ENCODE data around the gene TGM2.

Gene TGM2

GRCh38 chr20:38165089-38165965, at the start of gene TGM2:
Gene TGM2 (minus strand): TSS chr20:38165270. CDS start chr20:38165198, 72 bp downstream.
- DNase-seq: peak; percentile 86

- no peak for DNase-seq
These were observed 49.5 kb upstream of the TGM2 start for GRCh38 chr20:38214256-38215193.

GRCh38 chr20:38213607-38213940, 48.5 kb upstream of the TGM2 start:
- no peak for DNase-seq

- no peak for DNase-seq
These were observed 47.9 kb upstream of the TGM2 start for GRCh38 chr20:38212806-38213606.

GRCh38 chr20:38211200-38212097, 46.4 kb upstream of the TGM2 start:
- DNase-seq: no peak

- DNase-seq: no peak
These were observed 45.7 kb upstream of the TGM2 start for GRCh38 chr20:38210741-38211140.

- DNase-seq: no peak
These were observed 44.8 kb upstream of the TGM2 start for GRCh38 chr20:38209736-38210405.

GRCh38 chr20:38209054-38209675, 44.1 kb upstream of the TGM2 start:
- no peak for DNase-seq

GRCh38 chr20:38208523-38208922, 43.5 kb upstream of the TGM2 start:
- DNase-seq: no peak

- DNase-seq: no peak
These were observed 43.0 kb upstream of the TGM2 start for GRCh38 chr20:38208088-38208487.

- DNase-seq: no peak
These were observed 42.6 kb upstream of the TGM2 start for GRCh38 chr20:38207621-38208020.

- no peak for DNase-seq
These were observed 39.9 kb upstream of the TGM2 start for GRCh38 chr20:38205001-38205400.

- DNase-seq: no peak
These were observed 38.9 kb upstream of the TGM2 start for GRCh38 chr20:38203981-38204357.

GRCh38 chr20:38203337-38203980, 38.4 kb upstream of the TGM2 start:
- no peak for DNase-seq

- DNase-seq: no peak
These were observed 37.9 kb upstream of the TGM2 start for GRCh38 chr20:38202982-38203293.

GRCh38 chr20:38202153-38202981, 37.3 kb upstream of the TGM2 start:
- no peak for DNase-seq

- no peak for DNase-seq
These were observed 36.3 kb upstream of the TGM2 start for GRCh38 chr20:38201356-38201755.

- no peak for DNase-seq
These were observed 35.6 kb upstream of the TGM2 start for GRCh38 chr20:38200646-38201045.
